ENCODE measurements around the gene SYCE1L.
"Not testable (repeated sequence)": the region's sequence is repeated elsewhere in the genome, so short reads cannot be mapped to it uniquely, and the experiment has no call there.

GRCh38 chr16:77186298-77186697 is 12.9 kb upstream of the SYCE1L start:
- TF ChIP-seq CTCF (IDR thresholded peaks at IDR 0.05; ENCODE audit: low read length); EZH2 (IDR thresholded peaks at IDR 0.05; ENCODE audit: borderline replicate concordance, low read length): not testable (repeated sequence)

Measured in OCI-LY1 (cell line).